ENCODE measurements around the gene ZNF253. TPM values are rescaled to one million over a fixed set of nuclear protein-coding genes. Genes with fewer than 3 reads are reported as not detected.
A peak's percentile ranks its signal among the peaks of the same experiment; 100 is the strongest.
"Not testable (repeated sequence)": the region's sequence is repeated elsewhere in the genome, so short reads cannot be mapped to it uniquely, and the experiment has no call there.

ZNF253 gene
- total RNA-seq, 2 experiments from 2014 or later, result 10.8 to 13.5 TPM

DNA sequence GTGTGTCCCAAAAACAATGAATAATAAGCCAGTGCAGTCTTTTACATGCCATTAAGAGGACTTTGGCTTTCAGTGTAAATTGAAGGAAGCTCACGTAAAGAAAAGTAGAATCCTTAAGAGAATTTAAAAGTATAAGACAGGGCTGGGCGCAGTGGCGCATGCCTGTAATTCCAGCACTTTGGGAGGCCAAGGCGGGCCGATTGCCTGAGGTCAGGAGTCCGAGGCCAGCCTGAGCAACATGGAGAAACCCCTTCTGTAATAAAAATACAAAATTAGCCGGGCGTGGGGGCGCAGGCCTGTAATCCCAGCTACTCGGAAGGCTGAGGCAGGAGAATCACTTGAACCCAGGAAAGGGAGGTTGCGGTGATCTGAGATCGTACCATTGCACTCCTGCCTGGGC, 17.9 kb upstream of the ZNF253 start:
- ATAC-seq (no peak), DNase-seq (no peak)
- intact Hi-C loops (cut with micrococcal nuclease), result no loop called here
- ChIA-PET CTCF (no interaction called here), POLR2A (no interaction called here)
- Mint-ChIP-seq H3K4me3 (no peak overlapping the region), H3K27ac (no peak overlapping the region), H3K27me3 (no peaks in the 10 kb centered on the region), H3K9me3 (peaks cover 5% of the 10 kb centered on the region), H3K36me3 (ENCODE audit: low read depth) (peaks cover 5% of the 10 kb centered on the region), H3K4me1 (ENCODE audit: low read depth) (no peaks in the 10 kb centered on the region)
- TF ChIP-seq, protein P1, sequence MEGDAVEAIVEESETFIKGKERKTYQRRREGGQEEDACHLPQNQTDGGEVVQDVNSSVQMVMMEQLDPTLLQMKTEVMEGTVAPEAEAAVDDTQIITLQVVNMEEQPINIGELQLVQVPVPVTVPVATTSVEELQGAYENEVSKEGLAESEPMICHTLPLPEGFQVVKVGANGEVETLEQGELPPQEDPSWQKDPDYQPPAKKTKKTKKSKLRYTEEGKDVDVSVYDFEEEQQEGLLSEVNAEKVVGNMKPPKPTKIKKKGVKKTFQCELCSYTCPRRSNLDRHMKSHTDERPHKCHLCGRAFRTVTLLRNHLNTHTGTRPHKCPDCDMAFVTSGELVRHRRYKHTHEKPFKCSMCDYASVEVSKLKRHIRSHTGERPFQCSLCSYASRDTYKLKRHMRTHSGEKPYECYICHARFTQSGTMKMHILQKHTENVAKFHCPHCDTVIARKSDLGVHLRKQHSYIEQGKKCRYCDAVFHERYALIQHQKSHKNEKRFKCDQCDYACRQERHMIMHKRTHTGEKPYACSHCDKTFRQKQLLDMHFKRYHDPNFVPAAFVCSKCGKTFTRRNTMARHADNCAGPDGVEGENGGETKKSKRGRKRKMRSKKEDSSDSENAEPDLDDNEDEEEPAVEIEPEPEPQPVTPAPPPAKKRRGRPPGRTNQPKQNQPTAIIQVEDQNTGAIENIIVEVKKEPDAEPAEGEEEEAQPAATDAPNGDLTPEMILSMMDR (IDR thresholded peaks at IDR 0.05), result no peak

DNA sequence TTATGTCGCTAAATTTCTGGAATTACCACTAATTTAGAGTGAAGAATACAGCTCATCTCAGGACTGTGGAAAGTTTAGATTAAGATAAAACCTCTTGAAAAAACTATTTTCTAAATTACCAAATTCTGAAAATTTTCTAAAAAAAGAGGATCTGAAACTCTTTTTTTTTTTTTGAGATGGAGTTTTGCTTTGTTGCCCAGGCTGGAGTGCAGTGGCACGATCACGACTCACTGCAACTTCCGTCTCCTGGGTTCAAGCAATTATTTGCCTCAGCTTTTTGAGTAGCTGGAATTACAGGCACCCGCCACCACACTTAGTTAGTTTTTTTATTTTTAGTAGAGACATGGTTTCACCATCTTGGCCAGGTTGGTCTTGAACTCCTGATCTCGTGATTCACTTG, 16.6 kb upstream of the ZNF253 start:
- Mint-ChIP-seq H3K27ac (no peak overlapping the region), H3K4me1 (ENCODE audit: low read depth) (no peaks in the 10 kb centered on the region), H3K36me3 (ENCODE audit: low read depth) (peaks cover 2% of the 10 kb centered on the region), H3K9me3 (peaks cover 2% of the 10 kb centered on the region), H3K4me3 (no peak overlapping the region), H3K27me3 (no peaks in the 10 kb centered on the region)
- CTCF ChIA-PET, result no interaction called here
- no peak for ATAC-seq
- intact Hi-C loops (cut with micrococcal nuclease), result no loop called here
- DNase-seq, result no peak
- POLR2A ChIA-PET, result interaction anchor here (0.6 kb wide), 1 partner anchor 59 kb away, joined by 3 read pairs; no protein-coding TSS in a partner anchor
- TF ChIP-seq, protein P1 (IDR thresholded peaks at IDR 0.05), result no peak

DNA sequence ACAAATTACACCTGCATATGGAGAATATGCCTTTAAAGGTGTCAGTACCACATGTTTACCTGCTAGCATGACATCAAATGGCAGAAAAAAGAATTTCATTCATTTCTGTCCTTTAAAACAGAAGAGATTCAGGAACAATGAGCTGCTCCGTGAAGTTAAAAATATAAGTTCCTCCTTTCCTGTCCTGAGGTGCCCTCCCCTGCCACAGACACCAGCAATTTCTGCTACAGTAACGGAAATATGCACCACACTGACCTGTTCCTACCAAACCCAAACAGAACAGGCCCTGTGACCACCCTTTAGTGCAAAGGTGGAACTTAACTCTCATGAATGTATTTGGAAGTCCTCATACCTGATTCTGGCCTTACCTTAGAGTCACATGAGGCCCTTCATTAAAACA, 13.9 kb upstream of the ZNF253 start:
- H3K36me3 Mint-ChIP-seq (ENCODE audit: low read depth); ATAC-seq; DNase-seq; H3K4me1 Mint-ChIP-seq (ENCODE audit: low read depth); intact Hi-C loops (cut with micrococcal nuclease); H3K9me3 Mint-ChIP-seq; H3K27me3 Mint-ChIP-seq; H3K27ac Mint-ChIP-seq; H3K4me3 Mint-ChIP-seq: not testable (repeated sequence)
- ChIA-PET CTCF (interaction anchor here (1.2 kb wide), 1 partner anchor 19 kb away, joined by 4 read pairs; no protein-coding TSS in a partner anchor), POLR2A (interaction anchor here (1.3 kb wide), 1 partner anchor 13 kb away, joined by 4 read pairs; the partner anchor contains the start of gene ZNF253)

DNA sequence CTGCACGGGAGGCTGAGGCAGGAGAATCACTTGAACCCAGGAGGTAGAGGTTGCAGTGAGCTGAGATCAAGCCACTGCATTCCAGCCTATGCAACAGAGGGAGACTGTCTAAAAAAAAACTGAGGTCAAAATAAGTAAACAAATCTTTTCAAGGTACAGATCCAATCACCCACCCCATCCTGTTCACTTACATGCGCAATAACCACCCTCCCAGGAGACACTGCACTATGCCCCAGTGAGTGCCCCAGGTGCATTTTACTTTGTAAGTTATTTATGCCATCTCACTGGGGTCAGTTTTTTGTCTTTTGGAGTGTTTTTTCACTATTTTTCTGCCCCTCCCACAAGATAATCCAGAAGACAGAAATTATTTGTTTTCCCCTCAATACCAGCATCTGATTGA, 6.9 kb upstream of the ZNF253 start:
- CTCF ChIA-PET, result no interaction called here
- no peaks in the 10 kb centered on the region for H3K27me3 Mint-ChIP-seq
- H3K4me3 Mint-ChIP-seq, result no peak overlapping the region
- H3K27ac Mint-ChIP-seq, result no peak overlapping the region
- DNase-seq (no peak), ATAC-seq (no peak)
- TF ChIP-seq, protein P1 (IDR thresholded peaks at IDR 0.05), result no peak
- POLR2A ChIA-PET, result interaction anchor here (0.6 kb wide), 1 partner anchor 14 kb away, joined by 3 read pairs; no protein-coding TSS in a partner anchor
- no peaks in the 10 kb centered on the region for H3K9me3 Mint-ChIP-seq
- intact Hi-C loops (cut with micrococcal nuclease), result no loop called here
- peaks cover 23% of the 10 kb centered on the region for H3K36me3 Mint-ChIP-seq (ENCODE audit: low read depth)
- peaks cover 2% of the 10 kb centered on the region for H3K4me1 Mint-ChIP-seq (ENCODE audit: low read depth)

DNA sequence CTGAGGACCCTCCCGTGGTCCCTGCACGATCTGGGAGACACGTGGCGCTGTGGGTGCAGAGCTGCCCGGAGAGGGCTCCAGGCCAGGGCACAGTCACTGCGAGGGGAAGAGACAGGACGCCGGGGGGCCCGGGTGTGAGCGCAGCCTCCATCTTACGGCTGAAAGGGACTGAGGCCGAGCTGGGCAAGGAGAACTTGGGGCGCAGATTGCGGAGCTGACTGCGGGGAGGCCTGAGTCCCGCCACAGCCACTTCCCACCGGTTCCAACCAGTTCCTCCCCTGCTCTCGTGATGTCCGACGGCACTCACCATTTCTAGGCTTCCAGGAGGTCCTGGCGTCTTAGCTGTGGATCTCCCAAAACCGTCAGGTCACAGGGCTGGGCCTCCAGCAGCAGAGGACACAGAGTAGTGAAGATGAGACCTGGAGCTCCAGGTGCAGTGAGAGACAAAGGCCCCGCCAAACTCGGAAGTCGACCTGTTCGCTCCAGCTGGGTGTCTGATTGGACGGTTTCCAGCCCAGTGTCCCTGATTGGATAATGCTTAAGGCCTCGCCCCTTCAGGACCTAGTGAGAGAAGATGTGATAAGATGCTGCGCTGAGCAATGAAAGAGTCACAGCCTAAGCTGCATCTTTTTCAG, 4.8 kb upstream of the ZNF253 start:
- Mint-ChIP-seq H3K4me1 (ENCODE audit: low read depth) (peaks cover 2% of the 10 kb centered on the region), H3K36me3 (ENCODE audit: low read depth) (peaks cover 21% of the 10 kb centered on the region), H3K27me3 (no peaks in the 10 kb centered on the region), H3K27ac (peak overlapping the region; percentile 75), H3K4me3 (peak overlapping the region; percentile 81), H3K9me3 (no peaks in the 10 kb centered on the region)
- ChIA-PET POLR2A (interaction anchor here (1.1 to 1.7 kb wide), 6 partner anchors 7 to 43 kb away, joined by 3 to 5 read pairs (median 4); partner anchors contain the start of gene ZNF93), CTCF (interaction anchor here (0.8 to 1.8 kb wide), 4 partner anchors 11 to 308 kb away, joined by 3 to 4 read pairs (median 3); no protein-coding TSS in a partner anchor)
- intact Hi-C loops (cut with micrococcal nuclease), result no loop called here
- DNase-seq (peak; percentile 82), ATAC-seq (peak; percentile 55)
- TF ChIP-seq, protein P1 (IDR thresholded peaks at IDR 0.05), result no peak
